Neuronal stem cell (in vitro differentiated cells): ENCODE data around the gene SPPL2B.
A peak's percentile ranks its signal among the peaks of the same experiment; 100 is the strongest.

Experiments used
- DNase-seq: peaks from one replicate; pipeline ENCODE4 v3.0.0-alpha.2; 2013; ENCODE audit warnings: low spot score
- H2AFZ ChIP-seq: one replicate; pipeline ENCODE4 v1.6.1; 2013; ENCODE audit warnings: mild to moderate bottlenecking, low read length, inconsistent platforms
- H2AK5ac ChIP-seq: 2 replicates; pipeline ENCODE4 v1.6.1; 2013; ENCODE audit warnings: low read depth, mild to moderate bottlenecking, inconsistent platforms, low read length, moderate library complexity, mixed read lengths
- H2BK120ac ChIP-seq: 2 replicates; pipeline ENCODE4 v1.6.1; 2013; ENCODE audit warnings: low read depth, mild to moderate bottlenecking, inconsistent platforms, low read length, moderate library complexity, mixed read lengths
- H2BK12ac ChIP-seq: one replicate; pipeline ENCODE4 v1.6.1; 2013; ENCODE audit warnings: low read length, inconsistent platforms
- H2BK15ac ChIP-seq: 2 replicates; pipeline ENCODE4 v1.6.1; 2013; ENCODE audit warnings: mild to moderate bottlenecking, low read length, inconsistent platforms, mixed read lengths
- H2BK5ac ChIP-seq: one replicate; pipeline ENCODE4 v1.6.1; 2013; ENCODE audit warnings: inconsistent platforms, mild to moderate bottlenecking, low read length, moderate library complexity
- H3K14ac ChIP-seq: one replicate; pipeline ENCODE4 v1.6.1; 2013; ENCODE audit warnings: low read length, inconsistent platforms
- H3K18ac ChIP-seq: 2 replicates; pipeline ENCODE4 v1.6.1; 2013; ENCODE audit warnings: low read length, inconsistent platforms
- H3K23ac ChIP-seq: 2 replicates; pipeline ENCODE4 v1.6.1; 2013; ENCODE audit warnings: low read depth, mild to moderate bottlenecking, mixed read lengths, low read length, inconsistent platforms; ENCODE audit not compliant: poor library complexity
- H3K27ac ChIP-seq: replicated peaks from 3 replicates; pipeline ENCODE4 v1.5.1; 2013; ENCODE audit warnings: low read length, inconsistent platforms
- H3K27me3 ChIP-seq, 3 experiments: 2 replicates each; pipeline ENCODE4 v1.6.1; 2013; ENCODE audit warnings: low read length in 3 of 3, mild to moderate bottlenecking in 2 of 3, inconsistent platforms in 1 of 3, low read depth in 1 of 3, mixed read lengths in 1 of 3, moderate library complexity in 1 of 3; ENCODE audit not compliant: control insufficient read depth in 3 of 3, insufficient read depth in 3 of 3
- H3K36me3 ChIP-seq, 2 donors: replicated peaks in 1 of 2; 2 replicates each; pipeline ENCODE4 v1.6.1; 2013; ENCODE audit warnings: low read length in 2 of 2; ENCODE audit not compliant: control insufficient read depth in 2 of 2, insufficient read depth in 2 of 2
- H3K4ac ChIP-seq: 2 replicates; pipeline ENCODE4 v1.6.1; 2013; ENCODE audit warnings: inconsistent platforms, mild to moderate bottlenecking, low read length, moderate library complexity
- H3K4me1 ChIP-seq, 2 donors: 1 replicate in 1 of 2; 2 replicates in 1 of 2; pipeline ENCODE4 v1.6.1; 2013; ENCODE audit warnings: low read length in 2 of 2, low read depth in 1 of 2; ENCODE audit not compliant: control insufficient read depth in 2 of 2, insufficient read depth in 1 of 2
- H3K4me2 ChIP-seq: one replicate; pipeline ENCODE4 v1.6.1; 2013; ENCODE audit warnings: mild to moderate bottlenecking, low read length, inconsistent platforms; ENCODE audit not compliant: insufficient read depth, poor library complexity, severe bottlenecking
- H3K4me3 ChIP-seq, 2 donors: 2 replicates each; pipeline ENCODE4 v1.5.1; 2013; ENCODE audit warnings: low read length in 2 of 2, mild to moderate bottlenecking in 2 of 2, inconsistent platforms in 1 of 2, moderate library complexity in 1 of 2
- H3K79me1 ChIP-seq: one replicate; pipeline ENCODE4 v1.6.1; 2013; ENCODE audit warnings: low read depth, mild to moderate bottlenecking, inconsistent platforms, low read length, moderate library complexity
- H3K9ac ChIP-seq: one replicate; pipeline ENCODE4 v1.6.1; 2013; ENCODE audit warnings: mild to moderate bottlenecking, low read depth, low read length, inconsistent platforms; ENCODE audit not compliant: poor library complexity
- H3K9me3 ChIP-seq, 2 donors: replicated peaks in 1 of 2; 2 replicates each; pipeline versions ENCODE3 to v1.6.1; 2013; ENCODE audit warnings: low read length in 2 of 2, mild to moderate bottlenecking in 2 of 2, inconsistent platforms in 1 of 2, low read depth in 1 of 2, mixed read lengths in 1 of 2, moderate library complexity in 1 of 2; ENCODE audit not compliant: control insufficient read depth in 2 of 2, insufficient read depth in 1 of 2
- H4K8ac ChIP-seq: one replicate; pipeline ENCODE4 v1.6.1; 2013; ENCODE audit warnings: low read depth, mild to moderate bottlenecking, inconsistent platforms, low read length, moderate library complexity
- H4K91ac ChIP-seq: one replicate; pipeline ENCODE4 v1.6.1; 2013; ENCODE audit warnings: low read length, low read depth, mild to moderate bottlenecking, inconsistent platforms; ENCODE audit not compliant: poor library complexity
- WGBS, 2 donors: extraction: QIAGEN DNeasy Blood & Tissue Kit; methylation state at CpG; one replicate each; pipeline ENCODE4 v1.1.7; 2013; ENCODE audit warnings: missing lambda C conversion rate in 2 of 2, mixed read lengths in 1 of 2; ENCODE audit not compliant: insufficient read length in 2 of 2, insufficient replicate concordance in 1 of 2; ENCODE audit errors: extremely low coverage in 2 of 2; 5-methylcytosine and 5-hydroxymethylcytosine counted together

The SPPL2B gene

GRCh38 chr19:2353887-2354592, 25.6 kb downstream of the SPPL2B start:
- Histone ChIP-seq H3K18ac (no peak overlapping the region), H3K9me3 (no peaks in the 10 kb centered on the region), H3K79me1 (peaks cover 2% of the 10 kb centered on the region), H4K91ac (no peak overlapping the region), H3K4me1 (no peaks in the 10 kb centered on the region), H3K27me3 (peaks cover 0 to under 1% (median 0%) of the 10 kb centered on the region in 3 experiments), H2AK5ac (peak overlapping the region; percentile 21), H3K4me3 (no peak overlapping the region), H2BK15ac (no peak overlapping the region), H3K9ac (no peak overlapping the region), H3K27ac (no peak overlapping the region), H3K4ac (no peak overlapping the region), H2BK120ac (no peak overlapping the region), H2BK5ac (no peak overlapping the region), H3K23ac (peak overlapping the region; percentile 31), H3K36me3 (peaks cover 7 to 24% of the 10 kb centered on the region in 2 donors), H4K8ac (no peak overlapping the region), H3K4me2 (no peak overlapping the region), H2AFZ (no peak overlapping the region), H3K14ac (no peak overlapping the region), H2BK12ac (no peak overlapping the region)
- DNase-seq, result no peak
- no CpG with 5 or more reads among the region's 34 CpGs for WGBS, 2 donors

GRCh38 chr19:2354670-2355069, 26.2 kb downstream of the SPPL2B start:
- Histone ChIP-seq H2BK5ac (no peak overlapping the region), H3K79me1 (peaks cover 2% of the 10 kb centered on the region), H3K14ac (no peak overlapping the region), H3K27ac (no peak overlapping the region), H3K4me2 (no peak overlapping the region), H3K4me1 (no peaks in the 10 kb centered on the region), H3K23ac (peak overlapping the region; percentile 31), H2AK5ac (no peak overlapping the region), H3K9me3 (no peaks in the 10 kb centered on the region), H3K27me3 (peaks cover 0 to 2% (median 2%) of the 10 kb centered on the region in 3 experiments), H3K4me3 (no peak overlapping the region), H2BK15ac (no peak overlapping the region), H2AFZ (no peak overlapping the region), H2BK12ac (no peak overlapping the region), H4K91ac (no peak overlapping the region), H4K8ac (no peak overlapping the region), H3K36me3 (peaks cover 7 to 24% of the 10 kb centered on the region in 2 donors), H3K9ac (no peak overlapping the region), H3K18ac (no peak overlapping the region), H2BK120ac (no peak overlapping the region), H3K4ac (no peak overlapping the region)
- DNase-seq, result no peak
- no CpG with 5 or more reads among the region's 17 CpGs for WGBS, 2 donors

GRCh38 chr19:2355168-2356035, 26.9 kb downstream of the SPPL2B start:
- peaks cover 2% of the 10 kb centered on the region for H3K79me1 ChIP-seq
- H2AFZ ChIP-seq, result no peak overlapping the region
- no peak overlapping the region for H2BK120ac ChIP-seq
- no peak overlapping the region for H3K4ac ChIP-seq
- WGBS, 2 donors, result no CpG with 5 or more reads among the region's 24 CpGs
- no peak overlapping the region for H2BK15ac ChIP-seq
- H3K14ac ChIP-seq, result no peak overlapping the region
- H3K4me2 ChIP-seq, result no peak overlapping the region
- DNase-seq, result no peak
- H3K9ac ChIP-seq, result no peak overlapping the region
- H3K9me3 ChIP-seq, result no peaks in the 10 kb centered on the region
- no peak overlapping the region for H3K27ac ChIP-seq
- no peak overlapping the region for H3K18ac ChIP-seq
- peak overlapping the region in 1 of 2 donors; percentile 61 for H3K4me3 ChIP-seq
- no peak overlapping the region for H4K8ac ChIP-seq
- no peak overlapping the region for H4K91ac ChIP-seq
- H2BK5ac ChIP-seq, result no peak overlapping the region
- H2BK12ac ChIP-seq, result no peak overlapping the region
- no peaks in the 10 kb centered on the region for H3K4me1 ChIP-seq
- peak overlapping the region; percentile 2 for H2AK5ac ChIP-seq
- H3K36me3 ChIP-seq, result peaks cover 5 to 21% of the 10 kb centered on the region in 2 donors
- no peak overlapping the region for H3K23ac ChIP-seq
- peaks cover 0 to 5% (median 3%) of the 10 kb centered on the region in 3 experiments for H3K27me3 ChIP-seq

GRCh38 chr19:2356036-2356646, 27.7 kb downstream of the SPPL2B start:
- H3K9me3 ChIP-seq, result no peaks in the 10 kb centered on the region
- no CpG with 5 or more reads among the region's 21 CpGs for WGBS, 2 donors

More at GRCh38 chr19:2356036-2356646, 27.7 kb downstream of the SPPL2B start:
- Histone ChIP-seq H3K4me2 (no peak overlapping the region), H2AK5ac (peak overlapping the region; percentile 2), H2BK120ac (no peak overlapping the region), H3K9ac (peak overlapping the region; percentile 50), H3K4me3 (no peak overlapping the region), H3K23ac (peak overlapping the region; percentile 16), H2BK5ac (no peak overlapping the region), H2BK15ac (no peak overlapping the region), H3K27ac (no peak overlapping the region), H2BK12ac (no peak overlapping the region), H4K91ac (no peak overlapping the region), H3K14ac (no peak overlapping the region), H3K36me3 (peaks cover 2 to 13% of the 10 kb centered on the region in 2 donors), H3K18ac (no peak overlapping the region), H3K4me1 (no peaks in the 10 kb centered on the region), H2AFZ (no peak overlapping the region), H3K4ac (no peak overlapping the region), H3K27me3 (peaks cover 0 to 10% (median 3%) of the 10 kb centered on the region in 3 experiments), H4K8ac (no peak overlapping the region), H3K79me1 (peaks cover 2% of the 10 kb centered on the region)
- DNase-seq, result no peak
